ENCODE measurements around the gene SLC6A19.

SLC6A19 gene

GRCh38 chr5:1197876-1198666, 3.3 kb upstream of the SLC6A19 start:
- DNase-seq: no peak

- no peak for DNase-seq
Observed at GRCh38 chr5:1199340-1199648, 2.1 kb upstream of the SLC6A19 start.

GRCh38 chr5:1199649-1200494, 1.5 kb upstream of the SLC6A19 start:
- DNase-seq: no peak

- DNase-seq: no peak
Observed at GRCh38 chr5:1200495-1201326, 684 bp upstream of the SLC6A19 start.

- no peak for DNase-seq
Observed at GRCh38 chr5:1202026-1202797, 817 bp downstream of the SLC6A19 start.

GRCh38 chr5:1202798-1203185, 1.4 kb downstream of the SLC6A19 start:
- DNase-seq: no peak

GRCh38 chr5:1203311-1203967, 2.0 kb downstream of the SLC6A19 start:
- DNase-seq: no peak

GRCh38 chr5:1203968-1204692, 2.7 kb downstream of the SLC6A19 start:
- no peak for DNase-seq

- DNase-seq: no peak
Observed at GRCh38 chr5:1204693-1205242, 3.4 kb downstream of the SLC6A19 start.

- DNase-seq: no peak
Observed at GRCh38 chr5:1205255-1206180, 4.1 kb downstream of the SLC6A19 start.

GRCh38 chr5:1206521-1207412, 5.4 kb downstream of the SLC6A19 start:
- DNase-seq: no peak

- no peak for DNase-seq
Observed at GRCh38 chr5:1207555-1207954, 6.2 kb downstream of the SLC6A19 start.

- no peak for DNase-seq
Observed at GRCh38 chr5:1208221-1208742, 6.9 kb downstream of the SLC6A19 start.

GRCh38 chr5:1208743-1209488, 7.5 kb downstream of the SLC6A19 start:
- DNase-seq: peak; percentile 42

GRCh38 chr5:1209489-1209852, 8.1 kb downstream of the SLC6A19 start:
- DNase-seq: no peak

GRCh38 chr5:1209896-1210776, 8.7 kb downstream of the SLC6A19 start:
- no peak for DNase-seq

GRCh38 chr5:1210832-1211251, 9.4 kb downstream of the SLC6A19 start:
- no peak for DNase-seq

All from SHP77 treated with DMSO at 0.1 percent for 48 hours (cell line).